HL-60 (cell line): ENCODE data around the gene ERBIN.

Experiments
- GABPA ChIP-seq: IDR thresholded peaks from 2 replicates; pipeline ENCODE4 v1.6.1; 2012; ENCODE audit warnings: low read depth
- POLR2AphosphoS5 ChIP-seq: IDR thresholded peaks from 2 replicates; pipeline ENCODE4 v1.6.1; 2012; ENCODE audit warnings: low read depth
- SPI1 ChIP-seq: IDR thresholded peaks from 2 replicates; pipeline ENCODE4 v1.6.1; 2012; ENCODE audit warnings: low read depth, mild to moderate bottlenecking, borderline replicate concordance
- TF ChIP-seq, protein P1 (sequence below): IDR thresholded peaks from one replicate; pipeline ENCODE4 v1.5.1; 2011; ENCODE audit warnings: low read length, control low read depth, inconsistent platforms; ENCODE audit not compliant: insufficient read depth
- TF ChIP-seq, protein P2 (sequence below): IDR thresholded peaks from 2 replicates; pipeline ENCODE4 v1.6.1; 2012; ENCODE audit warnings: low read depth; ENCODE audit not compliant: insufficient replicate concordance

DNA sequence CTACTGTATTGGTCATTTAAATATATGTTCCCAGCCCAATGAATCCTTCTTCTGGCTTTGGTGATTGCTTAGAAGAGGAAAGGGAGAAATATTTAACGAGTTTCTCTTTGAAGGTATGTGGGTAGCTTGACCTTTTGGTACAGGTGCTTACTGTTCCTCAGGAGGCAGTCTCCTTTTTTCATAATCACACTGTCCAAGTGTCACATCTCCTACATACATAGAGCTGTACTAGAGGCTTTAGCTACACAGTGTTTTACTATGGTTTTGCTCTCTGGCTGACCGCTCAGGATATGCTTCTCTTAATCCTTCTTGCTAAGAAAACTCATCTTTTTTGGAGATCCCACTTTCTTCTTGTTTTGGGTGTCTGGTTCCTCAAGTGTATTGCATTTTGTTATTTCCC, 6.9 kb downstream of the ERBIN start:
- TF ChIP-seq POLR2AphosphoS5 (no peak), GABPA (no peak), SPI1 (no peak)
- TF ChIP-seq, protein P1, sequence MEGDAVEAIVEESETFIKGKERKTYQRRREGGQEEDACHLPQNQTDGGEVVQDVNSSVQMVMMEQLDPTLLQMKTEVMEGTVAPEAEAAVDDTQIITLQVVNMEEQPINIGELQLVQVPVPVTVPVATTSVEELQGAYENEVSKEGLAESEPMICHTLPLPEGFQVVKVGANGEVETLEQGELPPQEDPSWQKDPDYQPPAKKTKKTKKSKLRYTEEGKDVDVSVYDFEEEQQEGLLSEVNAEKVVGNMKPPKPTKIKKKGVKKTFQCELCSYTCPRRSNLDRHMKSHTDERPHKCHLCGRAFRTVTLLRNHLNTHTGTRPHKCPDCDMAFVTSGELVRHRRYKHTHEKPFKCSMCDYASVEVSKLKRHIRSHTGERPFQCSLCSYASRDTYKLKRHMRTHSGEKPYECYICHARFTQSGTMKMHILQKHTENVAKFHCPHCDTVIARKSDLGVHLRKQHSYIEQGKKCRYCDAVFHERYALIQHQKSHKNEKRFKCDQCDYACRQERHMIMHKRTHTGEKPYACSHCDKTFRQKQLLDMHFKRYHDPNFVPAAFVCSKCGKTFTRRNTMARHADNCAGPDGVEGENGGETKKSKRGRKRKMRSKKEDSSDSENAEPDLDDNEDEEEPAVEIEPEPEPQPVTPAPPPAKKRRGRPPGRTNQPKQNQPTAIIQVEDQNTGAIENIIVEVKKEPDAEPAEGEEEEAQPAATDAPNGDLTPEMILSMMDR: no peak
- TF ChIP-seq, protein P2, sequence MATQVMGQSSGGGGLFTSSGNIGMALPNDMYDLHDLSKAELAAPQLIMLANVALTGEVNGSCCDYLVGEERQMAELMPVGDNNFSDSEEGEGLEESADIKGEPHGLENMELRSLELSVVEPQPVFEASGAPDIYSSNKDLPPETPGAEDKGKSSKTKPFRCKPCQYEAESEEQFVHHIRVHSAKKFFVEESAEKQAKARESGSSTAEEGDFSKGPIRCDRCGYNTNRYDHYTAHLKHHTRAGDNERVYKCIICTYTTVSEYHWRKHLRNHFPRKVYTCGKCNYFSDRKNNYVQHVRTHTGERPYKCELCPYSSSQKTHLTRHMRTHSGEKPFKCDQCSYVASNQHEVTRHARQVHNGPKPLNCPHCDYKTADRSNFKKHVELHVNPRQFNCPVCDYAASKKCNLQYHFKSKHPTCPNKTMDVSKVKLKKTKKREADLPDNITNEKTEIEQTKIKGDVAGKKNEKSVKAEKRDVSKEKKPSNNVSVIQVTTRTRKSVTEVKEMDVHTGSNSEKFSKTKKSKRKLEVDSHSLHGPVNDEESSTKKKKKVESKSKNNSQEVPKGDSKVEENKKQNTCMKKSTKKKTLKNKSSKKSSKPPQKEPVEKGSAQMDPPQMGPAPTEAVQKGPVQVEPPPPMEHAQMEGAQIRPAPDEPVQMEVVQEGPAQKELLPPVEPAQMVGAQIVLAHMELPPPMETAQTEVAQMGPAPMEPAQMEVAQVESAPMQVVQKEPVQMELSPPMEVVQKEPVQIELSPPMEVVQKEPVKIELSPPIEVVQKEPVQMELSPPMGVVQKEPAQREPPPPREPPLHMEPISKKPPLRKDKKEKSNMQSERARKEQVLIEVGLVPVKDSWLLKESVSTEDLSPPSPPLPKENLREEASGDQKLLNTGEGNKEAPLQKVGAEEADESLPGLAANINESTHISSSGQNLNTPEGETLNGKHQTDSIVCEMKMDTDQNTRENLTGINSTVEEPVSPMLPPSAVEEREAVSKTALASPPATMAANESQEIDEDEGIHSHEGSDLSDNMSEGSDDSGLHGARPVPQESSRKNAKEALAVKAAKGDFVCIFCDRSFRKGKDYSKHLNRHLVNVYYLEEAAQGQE: no peak
